A549 (cell line): ENCODE data around the gene ALDOA. TPM values are rescaled to one million over a fixed set of nuclear protein-coding genes. Genes with fewer than 3 reads are reported as not detected.

Experiments used
- ATAC-seq, 2 experiments: fragments of 200-7000 bp in 1 of 2; fragments of >200 bp in 1 of 2; cut with Nextera tagmentation in 1 of 2; cut with Tn5 transposase in 1 of 2; 3 replicates each; pipeline versions ENCODE4 v1.8.0 to v1.9.1; 2018 to 2020; ENCODE audit warnings: mild to moderate bottlenecking in 1 of 2, moderate library complexity in 1 of 2
- CTCF ChIA-PET: fragments of 300-600 bp; sonication (Branson Sonifier 250); formaldehyde crosslinking; extraction: SDS; loops from one replicate; lab custom pipeline; 2021; ENCODE audit warnings: antibody characterized with exemption, inconsistent platforms; lab: Yijun Ruan, JAX
- POLR2A ChIA-PET: fragments of 350-600 bp; formaldehyde crosslinking; extraction: SDS; loops from one replicate; lab custom pipeline; 2021; ENCODE audit warnings: antibody characterized with exemption, inconsistent platforms; lab: Yijun Ruan, JAX
- DNase-seq, 2 experiments: peaks; one replicate each; pipeline versions ENCODE4 v3.0.0 to v3.0.0-alpha.2; 2011 to 2016; ENCODE audit warnings: low read depth in 1 of 2, low spot score in 1 of 2
- FAIRE-seq: peaks from 2 replicates; lab custom pipeline; 2011; peaks lifted over from hg19 to GRCh38; lab: Jason Lieb, UNC
- H3K27ac ChIP-seq, 2 experiments: fragments of >200 bp; sonication (Bioruptor Twin); formaldehyde crosslinking; 3 replicates each; pipeline ENCODE4 v1.5.1; 2016 to 2017
- H3K4me1 ChIP-seq: fragments of >200 bp; sonication (Bioruptor Twin); formaldehyde crosslinking; 3 replicates; pipeline ENCODE4 v1.6.1; 2016
- H3K4me2 ChIP-seq: fragments of >200 bp; sonication (Bioruptor Twin); formaldehyde crosslinking; 3 replicates; pipeline ENCODE4 v1.6.1; 2016
- H3K4me3 ChIP-seq: fragments of >200 bp; sonication (Bioruptor Twin); formaldehyde crosslinking; 3 replicates; pipeline ENCODE4 v1.5.1; 2016
- H3K9me3 ChIP-seq: fragments of >200 bp; sonication (Bioruptor Twin); formaldehyde crosslinking; 3 replicates; pipeline ENCODE4 v1.6.1; 2016
- BHLHE40 ChIP-seq: IDR thresholded peaks from 2 replicates; pipeline ENCODE4 v1.6.1; 2012; ENCODE audit warnings: low read depth, low read length, inconsistent platforms
- EHF ChIP-seq: fragments of 250-450 bp; sonication (Bioruptor Pico); IDR thresholded peaks from 2 replicates; pipeline ENCODE4 v1.5.0; 2020; ENCODE audit warnings: mild to moderate bottlenecking
- EP300 ChIP-seq, 2 experiments: fragments of >200 bp; sonication (Bioruptor Twin); formaldehyde crosslinking; IDR thresholded peaks; 2 replicates in 1 of 2; 3 replicates in 1 of 2; pipeline ENCODE4 v1.6.1; 2016 to 2017
- ESRRA ChIP-seq: fragments of 150-350 bp; IDR thresholded peaks from 2 replicates; pipeline ENCODE4 v1.6.1; 2014; ENCODE audit warnings: mild to moderate bottlenecking, low read length, borderline replicate concordance
- FOSB ChIP-seq: fragments of 250-450 bp; sonication (Bioruptor Pico); IDR thresholded peaks from 2 replicates; pipeline ENCODE4 v1.5.0; 2020; ENCODE audit warnings: mild to moderate bottlenecking, moderate library complexity
- FOXS1 ChIP-seq: fragments of 250-450 bp; sonication (Bioruptor Pico); IDR thresholded peaks from 2 replicates; pipeline ENCODE4 v1.5.0; 2020; ENCODE audit warnings: mild to moderate bottlenecking, moderate library complexity
- HDAC2 ChIP-seq: fragments of 200-600 bp; sonication (generic); IDR thresholded peaks from 2 replicates; pipeline ENCODE4 v1.6.1; 2016
- HOXA7 ChIP-seq: fragments of 250-450 bp; sonication (Bioruptor Pico); IDR thresholded peaks from 2 replicates; pipeline ENCODE4 v1.5.0; 2020; ENCODE audit warnings: mild to moderate bottlenecking, moderate library complexity
- HOXB5 ChIP-seq: fragments of 250-450 bp; sonication (Bioruptor Pico); IDR thresholded peaks from 2 replicates; pipeline ENCODE4 v1.5.0; 2020; ENCODE audit warnings: mild to moderate bottlenecking, moderate library complexity
- JUN ChIP-seq, 2 experiments: fragments of >200 bp; sonication (Bioruptor Twin); formaldehyde crosslinking; IDR thresholded peaks; 2 replicates in 1 of 2; 3 replicates in 1 of 2; pipeline ENCODE4 v1.6.1; 2016 to 2017
- KDM1A ChIP-seq: fragments of 200-600 bp; sonication (generic); IDR thresholded peaks from 2 replicates; pipeline ENCODE4 v1.6.1; 2016; ENCODE audit warnings: low read depth, mild to moderate bottlenecking
- MAZ ChIP-seq: fragments of 150-350 bp; IDR thresholded peaks from 2 replicates; pipeline ENCODE4 v1.6.1; 2014; ENCODE audit warnings: antibody characterized with exemption, low read depth, low read length, borderline replicate concordance
- NFE2L2 ChIP-seq: fragments of 150-350 bp; conservative IDR thresholded peaks from 2 replicates; pipeline ENCODE4 v1.6.1; 2014; ENCODE audit warnings: low read length
- PHF8 ChIP-seq: fragments of 200-600 bp; sonication (generic); IDR thresholded peaks from 2 replicates; pipeline ENCODE4 v1.6.1; 2016; ENCODE audit warnings: low read depth, mild to moderate bottlenecking, antibody characterized with exemption, moderate library complexity, borderline replicate concordance
- POLR2A ChIP-seq: IDR thresholded peaks from 2 replicates; pipeline ENCODE4 v1.6.1; 2012; ENCODE audit warnings: mild to moderate bottlenecking, low read length
- POLR2AphosphoS2 ChIP-seq: conservative IDR thresholded peaks from 2 replicates; pipeline ENCODE4 v1.6.1; 2012; ENCODE audit warnings: low read length, improper control_type of control experiment, inconsistent platforms
- SMC3 ChIP-seq: fragments of >200 bp; sonication (Bioruptor Twin); formaldehyde crosslinking; IDR thresholded peaks from 3 replicates; pipeline ENCODE4 v1.6.1; 2018; ENCODE audit warnings: inconsistent platforms
- TFCP2L1 ChIP-seq: fragments of 250-450 bp; sonication (Bioruptor Pico); IDR thresholded peaks from 2 replicates; pipeline ENCODE4 v1.5.0; 2021; ENCODE audit warnings: mild to moderate bottlenecking
- TP53 ChIP-seq: fragments of 250-450 bp; sonication (Bioruptor Pico); IDR thresholded peaks from 2 replicates; pipeline ENCODE4 v1.5.0; 2021; ENCODE audit warnings: mild to moderate bottlenecking, moderate library complexity
- ZFP36 ChIP-seq: fragments of 450-650 bp; IDR thresholded peaks from 2 replicates; pipeline ENCODE4 v1.6.1; 2014; ENCODE audit warnings: borderline replicate concordance; ENCODE audit not compliant: partially characterized antibody
- whole genome bisulfite sequencing: methylation state at CpG from one replicate; pipeline ENCODE4 v1.1.6; 2017; ENCODE audit errors: missing lambda C conversion rate; 5-methylcytosine and 5-hydroxymethylcytosine counted together
- polyA plus RNA-seq, 4 experiments: library from polyadenylated mRNA; depleted of rRNA in 3 of 4; stranded (reverse); fragments of >200 nt; fragmentation: RNase III in 1 of 4; extraction: RNeasy Plus Mini Kit Qiagen cat#74134 plus additional on column Dnase treatment in 1 of 4; gene quantifications; 2 replicates in 3 of 4; 3 replicates in 1 of 4; pipeline ENCODE4 v1.2.3, GENCODE V29; 2011 to 2017
- TF ChIP-seq, protein P1 (sequence below): fragments of >200 bp; sonication (Bioruptor Twin); formaldehyde crosslinking; IDR thresholded peaks from 3 replicates; pipeline ENCODE4 v1.6.1; 2016
- TF ChIP-seq, protein P2 (sequence below): IDR thresholded peaks from 2 replicates; pipeline ENCODE4 v1.6.1; 2012
- TF ChIP-seq, protein P3 (sequence below): fragments of 250-450 bp; sonication (Bioruptor Pico); IDR thresholded peaks from 2 replicates; pipeline ENCODE4 v1.5.0; 2021; ENCODE audit warnings: mild to moderate bottlenecking, moderate library complexity, borderline replicate concordance
- TF ChIP-seq, protein P4 (sequence below): IDR thresholded peaks from 2 replicates; pipeline ENCODE4 v1.6.1; 2012
- TF ChIP-seq, protein P5 (sequence below): fragments of >200 bp; sonication (Bioruptor Twin); formaldehyde crosslinking; IDR thresholded peaks from 2 replicates; pipeline ENCODE4 v1.6.1; 2016

ALDOA gene
- polyA plus RNA-seq, 2 of the 4 experiments (the other 2 are of a cell fraction), result 741 to 1,286 TPM

DNA sequence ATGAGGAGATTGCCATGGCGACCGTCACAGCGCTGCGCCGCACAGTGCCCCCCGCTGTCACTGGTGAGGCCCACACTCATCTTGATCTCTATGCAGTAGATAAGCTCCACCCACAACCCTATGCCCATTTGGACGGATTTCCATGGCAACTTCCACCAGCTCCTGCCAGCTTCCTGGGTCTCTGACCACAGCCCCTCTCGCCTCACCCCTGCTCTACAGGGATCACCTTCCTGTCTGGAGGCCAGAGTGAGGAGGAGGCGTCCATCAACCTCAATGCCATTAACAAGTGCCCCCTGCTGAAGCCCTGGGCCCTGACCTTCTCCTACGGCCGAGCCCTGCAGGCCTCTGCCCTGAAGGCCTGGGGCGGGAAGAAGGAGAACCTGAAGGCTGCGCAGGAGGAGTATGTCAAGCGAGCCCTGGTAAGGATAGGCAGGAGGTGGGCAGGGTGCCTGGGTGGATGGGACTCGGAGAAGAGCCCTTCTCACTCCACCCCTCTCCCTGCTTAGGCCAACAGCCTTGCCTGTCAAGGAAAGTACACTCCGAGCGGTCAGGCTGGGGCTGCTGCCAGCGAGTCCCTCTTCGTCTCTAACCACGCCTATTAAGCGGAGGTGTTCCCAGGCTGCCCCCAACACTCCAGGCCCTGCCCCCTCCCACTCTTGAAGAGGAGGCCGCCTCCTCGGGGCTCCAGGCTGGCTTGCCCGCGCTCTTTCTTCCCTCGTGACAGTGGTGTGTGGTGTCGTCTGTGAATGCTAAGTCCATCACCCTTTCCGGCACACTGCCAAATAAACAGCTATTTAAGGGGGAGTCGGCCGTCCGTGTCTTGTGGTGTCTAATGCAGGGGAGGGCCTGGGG, 4.3 kb downstream of the ALDOA start:
- Histone ChIP-seq H3K9me3 (no peaks in the 10 kb centered on the region), H3K4me2 (no peak overlapping the region), H3K4me1 (peaks cover 27% of the 10 kb centered on the region)
- TF ChIP-seq MAZ, result no peak
- no peak for TF ChIP-seq PHF8
- TF ChIP-seq ESRRA, result no peak
- TF ChIP-seq, protein P1, sequence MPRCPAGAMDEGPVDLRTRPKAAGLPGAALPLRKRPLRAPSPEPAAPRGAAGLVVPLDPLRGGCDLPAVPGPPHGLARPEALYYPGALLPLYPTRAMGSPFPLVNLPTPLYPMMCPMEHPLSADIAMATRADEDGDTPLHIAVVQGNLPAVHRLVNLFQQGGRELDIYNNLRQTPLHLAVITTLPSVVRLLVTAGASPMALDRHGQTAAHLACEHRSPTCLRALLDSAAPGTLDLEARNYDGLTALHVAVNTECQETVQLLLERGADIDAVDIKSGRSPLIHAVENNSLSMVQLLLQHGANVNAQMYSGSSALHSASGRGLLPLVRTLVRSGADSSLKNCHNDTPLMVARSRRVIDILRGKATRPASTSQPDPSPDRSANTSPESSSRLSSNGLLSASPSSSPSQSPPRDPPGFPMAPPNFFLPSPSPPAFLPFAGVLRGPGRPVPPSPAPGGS, result no peak
- no peak for TF ChIP-seq KDM1A
- TF ChIP-seq, protein P2, sequence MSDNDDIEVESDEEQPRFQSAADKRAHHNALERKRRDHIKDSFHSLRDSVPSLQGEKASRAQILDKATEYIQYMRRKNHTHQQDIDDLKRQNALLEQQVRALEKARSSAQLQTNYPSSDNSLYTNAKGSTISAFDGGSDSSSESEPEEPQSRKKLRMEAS, result no peak
- no peak for TF ChIP-seq NFE2L2
- TF ChIP-seq JUN (IDR thresholded peaks at IDR 0.05), result no peak
- TF ChIP-seq POLR2AphosphoS2, result no peak
- no peak for TF ChIP-seq HDAC2
- TF ChIP-seq, all 56 proteins: peak for 0
- ChIA-PET POLR2A (interaction anchor here (1.3 kb wide), 1 partner anchor 23 kb away, joined by 3 read pairs; no protein-coding TSS in a partner anchor), CTCF (interaction anchor here (0.6 to 7.9 kb wide), 6 partner anchors 7 to 903 kb away, joined by 3 to 46 read pairs (median 3); partner anchors contain the start of genes PPP4C and TBX6)
- Histone ChIP-seq H3K4me3 (no peak overlapping the region), H3K27ac (no peak overlapping the region)
- ATAC-seq (no peak), FAIRE-seq (no peak), DNase-seq (no peak)
- 89% methylated on average over 31 of the region's 31 CpGs for WGBS

DNA sequence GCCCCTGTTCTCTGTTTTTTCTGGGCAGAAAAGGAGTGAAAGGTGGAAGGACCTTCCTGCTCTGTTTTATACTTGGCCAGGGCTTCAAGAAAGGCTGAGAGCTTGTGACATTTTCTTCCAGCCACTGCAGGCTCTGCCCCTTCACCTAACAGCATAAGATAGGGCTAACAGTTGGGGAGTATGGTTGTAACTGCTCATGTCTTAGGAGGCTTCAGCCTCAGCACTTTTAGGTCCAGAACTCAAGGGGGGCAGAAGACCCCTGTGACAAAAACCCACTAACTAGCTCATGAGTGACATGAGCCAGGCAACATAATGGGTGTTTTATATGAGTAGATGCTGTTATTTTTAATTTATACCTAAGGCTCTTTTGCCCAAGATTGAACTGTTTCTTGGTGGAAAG, 4.9 kb downstream of the ALDOA start:
- CTCF ChIA-PET, result interaction anchor here (0.6 to 3.5 kb wide), 5 partner anchors 11 to 902 kb away, joined by 3 to 24 read pairs (median 3); partner anchors contain the start of gene TBX6
- Histone ChIP-seq H3K27ac (no peak overlapping the region), H3K4me2 (no peak overlapping the region), H3K4me3 (no peak overlapping the region), H3K4me1 (peaks cover 27% of the 10 kb centered on the region), H3K9me3 (no peaks in the 10 kb centered on the region)
- TF ChIP-seq FOXS1 (CRISPR knock-in tag) (no peak), SMC3 (no peak), HDAC2 (no peak), ZFP36 (no peak)
- POLR2A ChIA-PET, result interaction anchor here (1.3 kb wide), 1 partner anchor 22 kb away, joined by 3 read pairs; no protein-coding TSS in a partner anchor
- FAIRE-seq (no peak), DNase-seq (no peak), ATAC-seq (no peak)

DNA sequence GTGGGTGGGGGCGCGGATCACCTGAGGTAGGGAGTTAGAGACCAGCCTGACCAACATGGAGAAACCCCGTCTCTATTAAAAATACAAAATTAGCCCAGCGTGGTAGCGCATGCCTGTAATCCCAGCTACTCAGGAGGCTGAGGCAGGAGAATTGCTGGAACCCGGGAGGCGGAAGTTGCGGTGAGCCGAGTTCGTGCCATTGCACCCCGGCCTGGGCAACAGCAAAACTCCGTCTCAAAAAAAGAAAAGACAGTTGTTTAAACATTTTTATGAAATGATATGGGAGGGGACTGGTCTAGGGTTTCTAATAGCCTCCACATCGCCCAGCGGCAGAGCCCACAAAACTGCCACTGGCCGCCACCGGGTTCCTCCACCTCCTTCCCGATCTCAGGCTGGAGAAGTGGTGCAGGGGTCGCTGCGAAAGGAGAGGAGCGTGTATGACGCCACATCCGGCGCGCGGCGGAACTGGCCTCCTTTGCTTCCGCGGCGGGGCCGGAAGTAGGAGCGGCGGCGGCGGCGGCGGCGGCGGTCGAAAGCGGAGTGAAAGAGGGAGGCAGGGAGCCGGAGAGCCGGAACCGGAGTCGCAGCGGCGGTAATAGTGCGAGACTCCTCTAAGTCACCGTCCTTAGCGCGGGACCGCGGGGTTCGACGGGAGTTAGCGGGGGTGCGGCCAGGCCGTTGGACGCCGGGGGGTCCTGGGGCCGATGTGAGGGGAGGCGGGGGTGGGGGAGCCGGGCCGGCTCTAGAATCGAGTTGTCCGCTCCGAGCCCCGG, 10.1 kb downstream of the ALDOA start, which contains the start of gene PPP4C:
Gene PPP4C, plus strand, starts transcription at position 492 of the 773 bp plus-strand sequence. CDS start 384 bp downstream, outside the sequence.
- FAIRE-seq (no peak), DNase-seq (peak; percentile 91 to 98), ATAC-seq (peak; percentile 93 to 98)
- POLR2A ChIA-PET, result interaction anchor here (1.2 to 2.6 kb wide), 3 partner anchors 10 to 16 kb away, joined by 7 to 14 read pairs (median 7); partner anchors contain the start of genes ALDOA and TBX6
- WGBS, result 4% methylated on average over 45 of the region's 67 CpGs
- H3K4me1 ChIP-seq, result peaks cover 18% of the 10 kb centered on the region
- H3K27ac ChIP-seq, result peak within 1 kb of the TSS; percentile 97 to 98
- H3K9me3 ChIP-seq, result no peaks in the 10 kb centered on the region
- CTCF ChIA-PET, result interaction anchor here (0.9 to 10.3 kb wide), 4 partner anchors 10 to 20 kb away, joined by 3 to 143 read pairs (median 24); partner anchors contain the start of genes ALDOA and TBX6
- peak within 1 kb of the TSS; percentile 96 for H3K4me2 ChIP-seq
- peak within 1 kb of the TSS; percentile 100 for H3K4me3 ChIP-seq
- no peak; the same call in 1 of the 2 replicates for TF ChIP-seq FOSB (CRISPR knock-in tag)
- TF ChIP-seq EP300 (IDR thresholded peaks at IDR 0.05), result no peak
- TF ChIP-seq HOXA7, result peak; percentile 84
- TF ChIP-seq KDM1A, result no peak
- peak; percentile 44; the same call in 1 of the 2 replicates for TF ChIP-seq TP53 (CRISPR knock-in tag)
- TF ChIP-seq POLR2A, result peak; percentile 83
- no peak for TF ChIP-seq BHLHE40
- TF ChIP-seq TFCP2L1 (CRISPR knock-in tag), result peak; percentile 46; the same call in 1 of the 2 replicates
- TF ChIP-seq, protein P3, sequence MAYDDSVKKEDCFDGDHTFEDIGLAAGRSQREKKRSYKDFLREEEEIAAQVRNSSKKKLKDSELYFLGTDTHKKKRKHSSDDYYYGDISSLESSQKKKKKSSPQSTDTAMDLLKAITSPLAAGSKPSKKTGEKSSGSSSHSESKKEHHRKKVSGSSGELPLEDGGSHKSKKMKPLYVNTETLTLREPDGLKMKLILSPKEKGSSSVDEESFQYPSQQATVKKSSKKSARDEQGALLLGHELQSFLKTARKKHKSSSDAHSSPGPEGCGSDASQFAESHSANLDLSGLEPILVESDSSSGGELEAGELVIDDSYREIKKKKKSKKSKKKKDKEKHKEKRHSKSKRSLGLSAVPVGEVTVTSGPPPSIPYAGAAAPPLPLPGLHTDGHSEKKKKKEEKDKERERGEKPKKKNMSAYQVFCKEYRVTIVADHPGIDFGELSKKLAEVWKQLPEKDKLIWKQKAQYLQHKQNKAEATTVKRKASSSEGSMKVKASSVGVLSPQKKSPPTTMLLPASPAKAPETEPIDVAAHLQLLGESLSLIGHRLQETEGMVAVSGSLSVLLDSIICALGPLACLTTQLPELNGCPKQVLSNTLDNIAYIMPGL (CRISPR knock-in tag), result 0 out of 2 replicates have a peak, but pooled peaks have one; percentile 29
- peak; percentile 51; the same call in 1 of the 2 replicates for TF ChIP-seq HOXB5 (CRISPR knock-in tag)
- TF ChIP-seq, protein P2, result peak; percentile 38; the same call in 1 of the 2 replicates
- TF ChIP-seq, protein P4, sequence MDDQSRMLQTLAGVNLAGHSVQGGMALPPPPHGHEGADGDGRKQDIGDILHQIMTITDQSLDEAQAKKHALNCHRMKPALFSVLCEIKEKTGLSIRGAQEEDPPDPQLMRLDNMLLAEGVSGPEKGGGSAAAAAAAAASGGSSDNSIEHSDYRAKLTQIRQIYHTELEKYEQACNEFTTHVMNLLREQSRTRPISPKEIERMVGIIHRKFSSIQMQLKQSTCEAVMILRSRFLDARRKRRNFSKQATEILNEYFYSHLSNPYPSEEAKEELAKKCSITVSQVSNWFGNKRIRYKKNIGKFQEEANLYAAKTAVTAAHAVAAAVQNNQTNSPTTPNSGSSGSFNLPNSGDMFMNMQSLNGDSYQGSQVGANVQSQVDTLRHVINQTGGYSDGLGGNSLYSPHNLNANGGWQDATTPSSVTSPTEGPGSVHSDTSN, result peak; percentile 54
- peak; percentile 14; the same call in 1 of the 2 replicates for TF ChIP-seq PHF8
- TF ChIP-seq POLR2AphosphoS2, result peak; percentile 69; the same call in 1 of the 2 replicates
- peak; percentile 56 to 95; a peak in 4 of 5 replicates for TF ChIP-seq JUN (IDR thresholded peaks at IDR 0.05)
- TF ChIP-seq, protein P5, sequence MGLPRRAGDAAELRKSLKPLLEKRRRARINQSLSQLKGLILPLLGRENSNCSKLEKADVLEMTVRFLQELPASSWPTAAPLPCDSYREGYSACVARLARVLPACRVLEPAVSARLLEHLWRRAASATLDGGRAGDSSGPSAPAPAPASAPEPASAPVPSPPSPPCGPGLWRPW, result no peak
- peak; percentile 63; the same call in 1 of the 2 replicates for TF ChIP-seq EHF (CRISPR knock-in tag)
